Bronchial epithelial cell (primary cell): ENCODE measurements around the gene MYZAP. TPM values are rescaled to one million over a fixed set of nuclear protein-coding genes. Genes with fewer than 3 reads are reported as not detected.
A peak's percentile ranks its signal among the peaks of the same experiment; 100 is the strongest.

Source experiments
- DNase-seq: peaks from one replicate; pipeline ENCODE4 v3.0.0-alpha.2; 2010; ENCODE audit warnings: low read depth
- FAIRE-seq: peaks from 2 replicates; lab custom pipeline; 2011; peaks lifted over from hg19 to GRCh38; lab: Jason Lieb, UNC
- H3K27me3 ChIP-seq: 2 replicates; pipeline ENCODE4 v1.5.1; 2011; ENCODE audit warnings: low read length; ENCODE audit not compliant: control insufficient read depth, insufficient read depth
- H3K36me3 ChIP-seq: 2 replicates; pipeline ENCODE4 v1.5.1; 2011; ENCODE audit warnings: low read length; ENCODE audit not compliant: control insufficient read depth, insufficient read depth
- H3K4me3 ChIP-seq: 2 replicates; pipeline ENCODE4 v1.5.1; 2011; ENCODE audit warnings: mild to moderate bottlenecking, low read depth, low read length, control low read depth
- total RNA-seq: library from RNA; depleted of rRNA; stranded (reverse); fragments of >200 nt; gene quantifications from 2 replicates; pipeline ENCODE4 v1.2.1, GENCODE V29; 2014
- TF ChIP-seq, protein P1 (sequence below): IDR thresholded peaks from 2 replicates; pipeline ENCODE4 v1.5.1; 2011; ENCODE audit warnings: mild to moderate bottlenecking, moderate library complexity, low read length, control low read depth, inconsistent platforms; ENCODE audit not compliant: insufficient read depth, severe bottlenecking

MYZAP gene
- total RNA-seq, 1 donor from 2014 or later, result 2.4 TPM

DNA sequence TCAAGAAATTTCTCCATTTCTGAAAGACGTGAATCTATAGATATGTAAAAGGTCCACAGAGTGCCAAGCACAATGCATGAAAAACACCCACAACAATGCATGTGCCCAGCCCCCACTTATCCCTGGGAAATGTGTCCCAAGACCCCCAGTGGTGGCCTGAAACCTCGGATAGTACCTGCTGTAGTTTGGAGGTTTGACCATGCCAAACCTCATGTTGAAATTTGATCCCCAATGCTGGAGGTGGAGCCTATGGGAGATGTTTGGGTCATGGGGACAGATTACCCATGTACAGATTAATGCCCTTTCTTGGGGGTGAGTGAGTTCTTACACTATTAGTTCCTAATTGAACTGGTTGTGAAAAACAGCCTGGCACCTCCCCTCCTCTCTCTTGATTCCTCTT is 21.4 kb upstream of the MYZAP start:
- DNase-seq (no peak), FAIRE-seq (no peak)
- Histone ChIP-seq H3K36me3 (no peaks in the 10 kb centered on the region), H3K27me3 (no peaks in the 10 kb centered on the region), H3K4me3 (no peak overlapping the region)
- TF ChIP-seq, protein P1, sequence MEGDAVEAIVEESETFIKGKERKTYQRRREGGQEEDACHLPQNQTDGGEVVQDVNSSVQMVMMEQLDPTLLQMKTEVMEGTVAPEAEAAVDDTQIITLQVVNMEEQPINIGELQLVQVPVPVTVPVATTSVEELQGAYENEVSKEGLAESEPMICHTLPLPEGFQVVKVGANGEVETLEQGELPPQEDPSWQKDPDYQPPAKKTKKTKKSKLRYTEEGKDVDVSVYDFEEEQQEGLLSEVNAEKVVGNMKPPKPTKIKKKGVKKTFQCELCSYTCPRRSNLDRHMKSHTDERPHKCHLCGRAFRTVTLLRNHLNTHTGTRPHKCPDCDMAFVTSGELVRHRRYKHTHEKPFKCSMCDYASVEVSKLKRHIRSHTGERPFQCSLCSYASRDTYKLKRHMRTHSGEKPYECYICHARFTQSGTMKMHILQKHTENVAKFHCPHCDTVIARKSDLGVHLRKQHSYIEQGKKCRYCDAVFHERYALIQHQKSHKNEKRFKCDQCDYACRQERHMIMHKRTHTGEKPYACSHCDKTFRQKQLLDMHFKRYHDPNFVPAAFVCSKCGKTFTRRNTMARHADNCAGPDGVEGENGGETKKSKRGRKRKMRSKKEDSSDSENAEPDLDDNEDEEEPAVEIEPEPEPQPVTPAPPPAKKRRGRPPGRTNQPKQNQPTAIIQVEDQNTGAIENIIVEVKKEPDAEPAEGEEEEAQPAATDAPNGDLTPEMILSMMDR, result no peak

DNA sequence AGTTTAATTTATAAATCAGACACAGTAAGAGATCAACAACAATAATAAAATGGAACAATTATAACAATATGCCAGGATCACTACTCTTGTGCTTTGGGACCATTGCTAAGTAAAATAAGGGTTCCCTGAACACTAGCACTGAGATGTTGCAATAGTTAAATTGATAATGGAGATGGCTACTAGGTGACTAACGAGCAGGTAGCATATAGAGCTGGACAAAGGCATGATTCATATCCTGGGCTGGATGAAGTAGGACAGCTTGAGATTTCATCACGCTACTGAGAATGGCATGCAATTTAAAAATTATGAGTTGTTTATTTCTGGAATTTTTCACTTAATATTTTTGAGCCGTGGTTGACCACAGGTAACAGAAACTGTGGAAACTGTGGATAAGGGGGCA is 20.7 kb upstream of the MYZAP start:
- DNase-seq (peak; percentile 94), FAIRE-seq (peak; percentile 93)
- TF ChIP-seq, protein P1, result no peak
- Histone ChIP-seq H3K36me3 (no peaks in the 10 kb centered on the region), H3K4me3 (no peak overlapping the region), H3K27me3 (no peaks in the 10 kb centered on the region)

DNA sequence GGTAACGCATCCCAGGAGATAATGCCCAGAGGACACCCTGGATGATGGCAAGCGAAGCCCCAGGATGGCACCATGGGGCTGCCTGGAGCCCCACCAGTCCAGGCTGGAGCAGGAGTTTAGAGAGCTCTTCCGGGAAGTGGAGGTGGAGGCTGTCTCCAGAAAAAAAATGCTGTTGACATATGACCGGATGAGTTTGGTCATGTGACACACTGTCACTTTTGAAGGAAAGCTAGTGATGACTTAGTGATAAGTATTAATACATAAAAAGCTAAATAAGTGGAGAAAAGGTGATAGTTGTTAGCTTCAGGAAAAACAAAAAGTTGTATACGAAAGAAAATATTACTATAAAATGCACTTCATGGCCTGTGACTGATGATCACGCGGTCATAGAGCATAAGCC is 20.0 kb upstream of the MYZAP start:
- TF ChIP-seq, protein P1, result no peak
- DNase-seq (no peak), FAIRE-seq (no peak)
- Histone ChIP-seq H3K36me3 (no peaks in the 10 kb centered on the region), H3K27me3 (no peaks in the 10 kb centered on the region), H3K4me3 (no peak overlapping the region)

DNA sequence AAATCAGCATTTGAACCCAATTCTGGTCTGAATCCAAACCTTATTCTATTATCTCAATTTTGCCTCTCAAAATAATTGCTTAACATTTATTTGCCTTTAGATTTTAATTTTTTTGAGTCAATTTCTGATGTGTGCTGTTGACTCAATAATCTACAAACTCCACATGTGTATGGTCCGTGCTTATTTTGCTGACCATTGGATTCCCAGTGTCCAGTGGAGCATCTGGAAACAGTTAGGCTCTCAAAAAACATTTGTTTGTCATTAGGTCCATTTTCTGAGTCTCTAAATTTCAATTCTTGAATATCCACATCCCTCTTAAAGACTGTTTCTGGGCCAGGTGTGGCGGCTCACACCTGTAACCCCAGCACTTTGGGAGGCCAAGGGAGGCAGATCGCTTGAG is 19.2 kb upstream of the MYZAP start:
- no peak for DNase-seq
- Histone ChIP-seq H3K36me3 (no peaks in the 10 kb centered on the region), H3K4me3 (no peak overlapping the region), H3K27me3 (no peaks in the 10 kb centered on the region)
- TF ChIP-seq, protein P1, result no peak
- FAIRE-seq, result no peak

DNA sequence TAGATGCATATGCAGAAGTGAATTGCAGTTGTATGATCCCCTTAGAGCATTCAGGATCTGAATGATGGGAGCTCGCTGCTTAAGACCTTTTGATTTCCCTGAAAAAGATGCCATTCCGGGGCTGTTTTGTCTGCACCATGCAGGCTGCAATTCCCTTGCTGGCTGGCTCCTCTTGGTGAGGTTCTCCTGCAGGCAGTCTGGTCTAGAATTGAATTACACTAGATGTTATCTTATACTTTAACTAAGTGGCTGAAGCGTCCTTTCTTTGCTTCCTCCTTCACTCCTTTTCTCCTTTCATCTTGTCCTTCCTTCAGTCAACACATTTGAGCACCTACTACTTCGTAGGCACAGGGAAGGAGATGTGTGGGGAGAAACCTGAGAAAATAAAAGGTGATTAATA is 18.6 kb upstream of the MYZAP start:
- no peaks in the 10 kb centered on the region for H3K36me3 ChIP-seq
- no peak overlapping the region for H3K4me3 ChIP-seq
- FAIRE-seq, result no peak
- no peak for DNase-seq
- TF ChIP-seq, protein P1, result no peak
- no peaks in the 10 kb centered on the region for H3K27me3 ChIP-seq

DNA sequence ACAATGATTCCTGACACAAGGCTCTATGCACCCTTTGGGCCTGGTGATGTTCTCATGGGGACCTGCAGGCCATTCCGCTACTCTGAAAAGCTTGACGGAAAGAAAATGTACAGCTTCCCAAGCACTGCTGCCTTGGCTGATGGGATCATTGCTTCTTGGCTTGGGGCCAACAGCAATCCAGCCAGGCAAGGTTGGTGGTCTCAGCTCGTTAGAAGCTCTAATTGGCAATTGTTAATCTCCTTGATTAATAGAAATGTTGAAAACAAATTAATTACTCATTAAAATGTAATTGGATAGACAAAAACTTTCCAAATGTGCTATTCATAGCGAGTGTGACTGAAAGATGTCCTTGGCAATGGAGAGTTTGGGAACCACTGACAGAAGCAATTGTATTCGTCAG is 16.3 kb upstream of the MYZAP start:
- TF ChIP-seq, protein P1, result no peak
- Histone ChIP-seq H3K4me3 (no peak overlapping the region), H3K36me3 (no peaks in the 10 kb centered on the region), H3K27me3 (no peaks in the 10 kb centered on the region)
- FAIRE-seq (no peak), DNase-seq (no peak)
